WTC11 (cell line): ENCODE measurements around the gene TSSC4. TPM values are rescaled to one million over a fixed set of nuclear protein-coding genes. Genes with fewer than 3 reads are reported as not detected.

Experiments
- AR ChIP-seq: fragments of 250-450 bp; sonication (Bioruptor Pico); IDR thresholded peaks from 2 replicates; pipeline ENCODE4 v1.9.0; 2021; ENCODE audit warnings: mild to moderate bottlenecking
- total RNA-seq: library from RNA; stranded (reverse); gene quantifications from 3 replicates; pipeline ENCODE4 v1.2.3, GENCODE V29; 2021

The TSSC4 gene
- total RNA-seq, 1 experiment from 2014 or later = 41.4 TPM

- TF ChIP-seq AR = no peak
These were observed 52.9 kb downstream of the TSSC4 start (continued) for GRCh38 chr11:2453436-2453835.

Other genes with a start within 250 kb of the TSSC4 start
- 0.44 to 0.62 TPM in 2 of 3 replicates, not detected in the other for gene INS, start 239.5 kb upstream of the TSSC4 start, total RNA-seq
- gene TH, start 228.9 kb upstream of the TSSC4 start, total RNA-seq = 0.16 TPM in 1 of 3 replicates, not detected in the others
- gene ASCL2, start 130.2 kb upstream of the TSSC4 start, total RNA-seq = 0.24 to 0.73 TPM (median 0.64 TPM) in 3 replicates
- 0.11 to 0.24 TPM in 2 of 3 replicates, not detected in the other for gene C11orf21, start 98.8 kb upstream of the TSSC4 start, total RNA-seq
- gene TSPAN32, start 98.7 kb upstream of the TSSC4 start, total RNA-seq = 0.39 TPM in 1 of 3 replicates, not detected in the others
- gene CD81, start 23.4 kb upstream of the TSSC4 start, total RNA-seq = 237 to 244 TPM (median 241 TPM) in 3 replicates
- gene TRPM5, start 43.8 kb downstream of the TSSC4 start, total RNA-seq = 0.07 to 0.09 TPM in 2 of 3 replicates, not detected in the other
- gene KCNQ1, start 44.3 kb downstream of the TSSC4 start, total RNA-seq = 2.5 to 4.3 TPM (median 4.0 TPM) in 3 replicates